Measurements from ENCODE around the gene RABGAP1L. TPM values are rescaled to one million over a fixed set of nuclear protein-coding genes. Genes with fewer than 3 reads are reported as not detected.

The RABGAP1L gene
- total RNA-seq, 2 experiments from 2014 or later = 98.1 to 158 TPM

GRCh38 chr1:174965362-174966007 is 806.2 kb downstream of the RABGAP1L start:
- Histone ChIP-seq H3K9me3 (ENCODE audit: low read length) (peaks cover 3% of the 10 kb centered on the region; the same call in 1 of the 2 replicates), H2AFZ (ENCODE audit: low read length) (peak overlapping the region; percentile 0; the same call in 1 of the 2 replicates), H3K4me1 (ENCODE audit: insufficient read depth, low read length, poor library complexity, severe bottlenecking) (peaks cover 83% of the 10 kb centered on the region), H3K4me3 (ENCODE audit: low read depth, low read length, poor library complexity, severe bottlenecking) (peak overlapping the region; percentile 63), H3K4me2 (ENCODE audit: low read length) (peak overlapping the region; percentile 83), H3K79me2 (ENCODE audit: insufficient read depth, low read depth, low read length) (peaks cover 40% of the 10 kb centered on the region; the same call in 1 of the 2 replicates), H3K27ac (ENCODE audit: low read depth, low read length, poor library complexity, severe bottlenecking) (peak overlapping the region; percentile 93), H3K36me3 (ENCODE audit: insufficient read depth, low read length) (peaks cover 39% of the 10 kb centered on the region), H3K9me2 (ENCODE audit: insufficient read depth, low read length) (no peaks in the 10 kb centered on the region), H4K20me1 (ENCODE audit: insufficient read depth, low read length) (no peaks in the 10 kb centered on the region)
- ChIA-PET POLR2A (interaction anchor here (0.5 to 7.8 kb wide), 12 partner anchors 8 to 189 kb away, joined by 3 to 61 read pairs (median 4); no protein-coding TSS in a partner anchor), CTCF (ENCODE audit: unreplicated experiment) (interaction anchor here (0.9 to 1.5 kb wide), 2 partner anchors 14 to 89 kb away, joined by 3 read pairs; no protein-coding TSS in a partner anchor)
- DNase-seq (ENCODE audit: low spot score) = peak; percentile 51
- intact Hi-C loops (cut with micrococcal nuclease; ENCODE audit: unreplicated experiment) = loop anchor here (2.0 kb wide), 2 partner anchors 15 to 91 kb away; no protein-coding TSS in a partner anchor
- no TSS peak for BruUV-seq (replicated peaks)
- TF ChIP-seq EZH2phosphoT487 (IDR thresholded peaks at IDR 0.05; ENCODE audit: borderline replicate concordance, low read depth, low read length) = no peak
- TF ChIP-seq CTCF (conservative IDR thresholded peaks at IDR 0.05; ENCODE audit: low read length) = no peak

DNA sequence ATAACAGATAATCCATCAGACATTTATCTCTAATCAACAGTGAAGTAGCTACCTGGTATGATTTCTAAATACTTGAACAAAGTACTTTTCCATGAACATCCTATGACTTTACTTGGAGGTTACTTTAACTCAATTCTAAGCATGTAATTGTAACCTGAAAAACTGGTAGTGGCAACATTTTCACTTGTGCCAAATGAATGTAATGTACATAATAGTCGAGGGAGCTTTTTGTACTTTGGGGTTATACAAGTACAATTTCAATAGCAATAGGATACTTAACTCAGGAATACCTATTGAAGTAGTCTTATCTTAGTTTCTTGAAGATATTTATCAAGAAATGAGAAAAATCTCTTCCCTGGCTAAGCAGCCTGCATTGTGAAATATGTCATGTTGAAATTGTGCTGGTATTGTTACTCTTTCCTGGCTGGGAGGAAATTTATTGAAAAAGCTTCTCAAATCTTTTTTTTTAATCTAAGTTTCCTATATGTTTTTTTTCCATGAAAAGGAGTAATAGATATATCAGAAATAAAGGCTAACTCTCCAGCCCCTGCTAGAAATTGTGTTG is 806.8 kb downstream of the RABGAP1L start:
- BruUV-seq (replicated peaks) = no TSS peak
- TF ChIP-seq CTCF (conservative IDR thresholded peaks at IDR 0.05; ENCODE audit: low read length) (no peak), EZH2phosphoT487 (IDR thresholded peaks at IDR 0.05; ENCODE audit: borderline replicate concordance, low read depth, low read length) (no peak)
- DNase-seq (ENCODE audit: low spot score) = no peak
- ChIA-PET POLR2A (interaction anchor here (0.6 to 7.8 kb wide), 13 partner anchors 9 to 189 kb away, joined by 3 to 61 read pairs (median 4); no protein-coding TSS in a partner anchor), CTCF (ENCODE audit: unreplicated experiment) (interaction anchor here (0.9 to 1.5 kb wide), 2 partner anchors 13 to 89 kb away, joined by 3 read pairs; no protein-coding TSS in a partner anchor)
- Histone ChIP-seq H3K9me3 (ENCODE audit: low read length) (peaks cover 3% of the 10 kb centered on the region; the same call in 1 of the 2 replicates), H3K27ac (ENCODE audit: low read depth, low read length, poor library complexity, severe bottlenecking) (peak overlapping the region; percentile 93), H3K79me2 (ENCODE audit: insufficient read depth, low read depth, low read length) (peaks cover 39% of the 10 kb centered on the region; the same call in 1 of the 2 replicates), H4K20me1 (ENCODE audit: insufficient read depth, low read length) (no peaks in the 10 kb centered on the region), H3K4me3 (ENCODE audit: low read depth, low read length, poor library complexity, severe bottlenecking) (peak overlapping the region; percentile 63), H3K9me2 (ENCODE audit: insufficient read depth, low read length) (no peaks in the 10 kb centered on the region), H2AFZ (ENCODE audit: low read length) (peak overlapping the region; percentile 0; the same call in 1 of the 2 replicates), H3K36me3 (ENCODE audit: insufficient read depth, low read length) (peaks cover 35% of the 10 kb centered on the region), H3K4me2 (ENCODE audit: low read length) (peak overlapping the region; percentile 83), H3K4me1 (ENCODE audit: insufficient read depth, low read length, poor library complexity, severe bottlenecking) (peaks cover 77% of the 10 kb centered on the region)
- intact Hi-C loops (cut with micrococcal nuclease; ENCODE audit: unreplicated experiment) = no loop called here

Data from OCI-LY7 (cell line).